ENCODE measurements around the gene SERINC5. TPM values are rescaled to one million over a fixed set of nuclear protein-coding genes. Genes with fewer than 3 reads are reported as not detected.
"Not testable (repeated sequence)": the region's sequence is repeated elsewhere in the genome, so short reads cannot be mapped to it uniquely, and the experiment has no call there.

The SERINC5 gene
- total and polyA plus RNA-seq, 3 experiments from 2014 or later, result 13.7 to 33.3 (median 32.9) TPM

GRCh38 chr5:80270543-80270942, 14.7 kb upstream of the SERINC5 start:
- H3K27ac ChIP-seq (ENCODE audit: low read depth, low read length); H3K36me3 ChIP-seq (ENCODE audit: insufficient read depth, low read length); POLR2A ChIA-PET; H3K4me3 ChIP-seq (ENCODE audit: low read length); H3K27me3 ChIP-seq (ENCODE audit: insufficient read depth, low read length, poor library complexity, severe bottlenecking); H3K36me3 Mint-ChIP-seq; H3K9me3 Mint-ChIP-seq; H3K9me3 ChIP-seq (ENCODE audit: low read length); H3K27me3 Mint-ChIP-seq; DNase-seq: not testable (repeated sequence)
- Mint-ChIP-seq H3K4me1 (peaks cover 22 to 29% (median 28%) of the 10 kb centered on the region in 3 donors), H3K27ac (peak overlapping the region in 7 of 8 donors; percentile 23 to 94 (median 79)), H3K4me3 (peak overlapping the region in 2 of 7 donors; percentile 30 to 62)
- peaks cover 43% of the 10 kb centered on the region for H3K4me1 ChIP-seq (ENCODE audit: insufficient read depth, low read length)
- CTCF ChIA-PET, result interaction anchor here (1.1 kb wide), 1 partner anchor 178 kb away, joined by 5 read pairs; no protein-coding TSS in a partner anchor

DNA sequence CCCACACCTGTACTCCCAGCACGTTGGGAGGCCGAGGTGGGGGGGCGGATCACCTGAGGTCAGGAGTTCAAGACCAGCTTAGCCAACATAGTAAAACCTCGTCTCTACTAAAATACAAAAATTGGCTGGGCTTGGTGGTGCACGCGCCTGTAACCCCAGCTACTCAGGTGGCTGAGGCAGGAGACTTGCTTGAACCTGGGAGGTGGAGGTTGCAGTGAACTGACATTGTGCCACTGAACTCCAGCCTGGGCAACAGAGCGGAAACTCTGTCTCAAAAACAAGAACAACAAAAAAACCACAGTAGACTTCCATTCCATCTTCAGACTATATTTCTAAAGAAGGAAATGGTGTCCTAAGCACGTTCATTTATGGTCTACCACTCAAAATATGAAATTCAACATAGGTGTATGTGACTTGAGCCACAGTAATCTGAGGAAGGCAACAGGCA, 14.2 kb upstream of the SERINC5 start:
- Histone ChIP-seq H3K36me3 (ENCODE audit: insufficient read depth, low read length) (no peaks in the 10 kb centered on the region), H3K27ac (ENCODE audit: low read depth, low read length) (no peak overlapping the region), H3K9me3 (ENCODE audit: low read length) (no peaks in the 10 kb centered on the region), H3K27me3 (ENCODE audit: insufficient read depth, low read length, poor library complexity, severe bottlenecking) (no peaks in the 10 kb centered on the region), H3K4me3 (ENCODE audit: low read length) (no peak overlapping the region), H3K4me1 (ENCODE audit: insufficient read depth, low read length) (peaks cover 39% of the 10 kb centered on the region)
- peak in 2 of 5 donors; percentile 27 to 66 for DNase-seq
- Mint-ChIP-seq H3K27me3 (peaks cover 0 to 1% of the 10 kb centered on the region in 2 donors), H3K36me3 (no peaks in the 10 kb centered on the region), H3K9me3 (no peaks in the 10 kb centered on the region), H3K4me3 (peak overlapping the region in 3 of 7 donors; percentile 25 to 62 (median 30)), H3K4me1 (peaks cover 20 to 25% (median 24%) of the 10 kb centered on the region in 3 donors), H3K27ac (peak overlapping the region; percentile 11 to 94 (median 76))
- POLR2A ChIA-PET, result interaction anchor here (0.5 to 1.1 kb wide), 2 partner anchors 17 to 84 kb away, joined by 3 to 6 read pairs; no protein-coding TSS in a partner anchor
- CTCF ChIA-PET, result interaction anchor here (0.7 to 1.1 kb wide), 3 partner anchors 9 to 178 kb away, joined by 3 to 5 read pairs (median 3); partner anchors contain the start of gene SERINC5

DNA sequence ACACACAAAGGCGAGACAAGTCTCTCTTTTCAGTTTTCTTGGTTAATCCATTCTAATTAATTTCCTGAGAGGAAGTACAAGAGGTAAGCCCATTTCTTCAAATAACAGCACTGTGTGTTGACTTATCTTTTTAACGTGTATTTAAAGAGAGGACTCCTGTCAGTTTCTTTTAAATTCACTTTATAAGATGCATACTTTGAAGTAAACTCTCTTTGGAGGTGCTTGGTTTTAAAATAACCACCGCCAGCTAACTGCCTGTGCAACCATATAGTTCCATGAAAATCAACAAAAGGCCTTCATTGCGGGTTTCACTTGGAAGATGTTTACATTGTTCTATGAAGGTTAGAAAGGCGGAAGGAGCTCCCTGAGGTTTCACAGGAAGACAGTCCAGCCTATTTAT, 13.1 kb upstream of the SERINC5 start:
- H3K27ac ChIP-seq (ENCODE audit: low read depth, low read length), result no peak overlapping the region

DNA sequence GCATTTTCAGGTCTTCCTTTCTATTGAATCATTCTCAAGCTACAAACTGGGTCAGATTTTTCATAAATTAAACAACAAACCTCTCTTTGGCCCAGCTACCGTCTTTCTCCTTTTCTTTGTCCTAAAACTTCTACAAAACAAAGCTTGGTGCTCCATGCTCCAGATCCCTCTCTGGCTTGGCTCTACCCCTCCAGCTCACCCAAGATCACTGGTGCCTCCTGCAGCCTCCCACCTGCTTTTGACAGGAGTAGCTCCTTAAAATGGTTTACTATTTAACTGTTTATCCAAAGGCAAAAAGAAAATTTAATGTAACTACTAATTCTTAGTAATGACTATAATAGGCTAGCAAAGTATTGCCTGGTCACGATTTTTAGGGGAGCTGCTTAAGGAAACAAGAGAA, 10.7 kb upstream of the SERINC5 start:
- Mint-ChIP-seq H3K9me3 (no peaks in the 10 kb centered on the region), H3K4me1 (peaks cover 17 to 26% (median 25%) of the 10 kb centered on the region in 3 donors), H3K36me3 (no peaks in the 10 kb centered on the region), H3K27ac (no peak overlapping the region), H3K4me3 (no peak overlapping the region), H3K27me3 (no peaks in the 10 kb centered on the region)
- Histone ChIP-seq H3K9me3 (ENCODE audit: low read length) (no peaks in the 10 kb centered on the region), H3K4me3 (ENCODE audit: low read length) (no peak overlapping the region), H3K27me3 (ENCODE audit: insufficient read depth, low read length, poor library complexity, severe bottlenecking) (no peaks in the 10 kb centered on the region), H3K4me1 (ENCODE audit: insufficient read depth, low read length) (peaks cover 35% of the 10 kb centered on the region), H3K27ac (ENCODE audit: low read depth, low read length) (no peak overlapping the region), H3K36me3 (ENCODE audit: insufficient read depth, low read length) (no peaks in the 10 kb centered on the region)
- CTCF ChIA-PET, result interaction anchor here (1.3 to 4.3 kb wide), 2 partner anchors 10 to 175 kb away, joined by 5 to 18 read pairs; partner anchors contain the start of gene SERINC5
- POLR2A ChIA-PET, result interaction anchor here (1.2 kb wide), 1 partner anchor 10 kb away, joined by 5 read pairs; the partner anchor contains the start of gene SERINC5
- DNase-seq, result no peak

More for the DNA sequence above, 13.1 kb upstream of the SERINC5 start:
- Mint-ChIP-seq H3K36me3 (no peaks in the 10 kb centered on the region), H3K4me1 (peaks cover 20 to 28% (median 25%) of the 10 kb centered on the region in 3 donors), H3K4me3 (peak overlapping the region in 2 of 7 donors; percentile 24 to 56), H3K9me3 (no peaks in the 10 kb centered on the region), H3K27ac (peak overlapping the region in 7 of 8 donors; percentile 46 to 80 (median 64)), H3K27me3 (peaks cover 0 to 1% of the 10 kb centered on the region in 2 donors)
- H3K27me3 ChIP-seq (ENCODE audit: insufficient read depth, low read length, poor library complexity, severe bottlenecking), result no peaks in the 10 kb centered on the region
- no peaks in the 10 kb centered on the region for H3K36me3 ChIP-seq (ENCODE audit: insufficient read depth, low read length)
- H3K4me3 ChIP-seq (ENCODE audit: low read length), result peak overlapping the region; percentile 7
- ChIA-PET POLR2A (interaction anchor here (1.1 to 1.5 kb wide), 2 partner anchors 13 to 16 kb away, joined by 3 to 4 read pairs; partner anchors contain the start of gene SERINC5), CTCF (interaction anchor here (1.1 to 4.3 kb wide), 2 partner anchors 12 to 177 kb away, joined by 3 to 18 read pairs; partner anchors contain the start of gene SERINC5)
- H3K4me1 ChIP-seq (ENCODE audit: insufficient read depth, low read length), result peaks cover 39% of the 10 kb centered on the region
- no peaks in the 10 kb centered on the region for H3K9me3 ChIP-seq (ENCODE audit: low read length)
- DNase-seq, result peak in 1 of 5 donors; percentile 36

GRCh38 chr5:80260461-80260860, 4.6 kb upstream of the SERINC5 start:
- H3K36me3 ChIP-seq (ENCODE audit: insufficient read depth, low read length), result no peaks in the 10 kb centered on the region
- no peak for DNase-seq
- Mint-ChIP-seq H3K27ac (peak overlapping the region in 1 of 8 donors; percentile 68), H3K9me3 (no peaks in the 10 kb centered on the region), H3K4me3 (no peak overlapping the region), H3K36me3 (peaks cover 0 to 6% (median 0%) of the 10 kb centered on the region in 3 donors), H3K27me3 (peaks cover 0 to 1% of the 10 kb centered on the region in 2 donors), H3K4me1 (peaks cover 13 to 21% (median 17%) of the 10 kb centered on the region in 3 donors)
- H3K4me3 ChIP-seq (ENCODE audit: low read length), result no peak overlapping the region
- peaks cover 14% of the 10 kb centered on the region for H3K4me1 ChIP-seq (ENCODE audit: insufficient read depth, low read length)
- POLR2A ChIA-PET, result no interaction called here
- no peak overlapping the region for H3K27ac ChIP-seq (ENCODE audit: low read depth, low read length)
- CTCF ChIA-PET, result interaction anchor here (1.0 kb wide), 1 partner anchor 177 kb away, joined by 3 read pairs; no protein-coding TSS in a partner anchor
- no peaks in the 10 kb centered on the region for H3K9me3 ChIP-seq (ENCODE audit: low read length)
- no peaks in the 10 kb centered on the region for H3K27me3 ChIP-seq (ENCODE audit: insufficient read depth, low read length, poor library complexity, severe bottlenecking)

DNA sequence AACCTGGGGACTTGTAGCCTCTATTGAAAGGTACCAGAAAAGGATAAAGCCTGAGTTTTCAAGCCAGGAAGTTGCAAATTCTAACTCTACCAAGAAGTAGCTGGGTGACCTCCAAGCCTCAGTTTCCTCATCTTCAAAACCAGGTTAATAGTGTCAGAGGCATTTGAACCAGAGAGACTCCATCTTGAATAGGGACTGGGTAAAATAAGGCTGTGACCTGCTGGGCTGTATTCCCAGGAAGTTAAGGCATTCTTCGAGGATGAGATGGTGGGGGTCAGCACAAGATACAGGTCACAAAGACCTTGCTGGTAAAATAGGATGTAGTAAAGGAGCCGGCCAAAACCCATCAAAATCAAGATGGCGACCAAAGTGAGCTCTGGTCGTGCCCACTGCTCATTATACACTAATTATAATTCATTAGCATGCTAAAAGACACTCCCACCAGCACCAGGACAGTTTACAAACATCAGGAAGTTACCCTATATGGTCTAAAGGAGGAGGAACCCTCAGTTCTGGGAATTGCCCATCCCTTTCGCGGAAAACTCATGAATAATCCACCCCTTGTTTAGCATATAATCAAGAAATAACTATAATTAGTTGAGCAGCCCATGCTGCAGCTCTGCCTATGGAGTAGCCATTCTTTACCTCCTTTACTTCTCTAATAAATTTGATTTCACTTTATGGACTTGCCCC, 3.8 kb upstream of the SERINC5 start:
- Mint-ChIP-seq H3K27ac (peak overlapping the region in 2 of 8 donors; percentile 68 to 81), H3K36me3 (peaks cover 0 to 10% (median 0%) of the 10 kb centered on the region in 3 donors), H3K4me3 (peak overlapping the region in 1 of 7 donors; percentile 73), H3K27me3 (peaks cover 0 to 1% of the 10 kb centered on the region in 2 donors), H3K4me1 (peaks cover 17 to 22% (median 21%) of the 10 kb centered on the region in 3 donors), H3K9me3 (no peaks in the 10 kb centered on the region)
- H3K36me3 ChIP-seq (ENCODE audit: insufficient read depth, low read length), result no peaks in the 10 kb centered on the region
- no peak for DNase-seq
- ChIA-PET POLR2A (no interaction called here), CTCF (interaction anchor here (1.6 kb wide), 1 partner anchor 9 kb away, joined by 3 read pairs; no protein-coding TSS in a partner anchor)
- no peak overlapping the region for H3K27ac ChIP-seq (ENCODE audit: low read depth, low read length)
- H3K9me3 ChIP-seq (ENCODE audit: low read length), result no peaks in the 10 kb centered on the region
- H3K4me3 ChIP-seq (ENCODE audit: low read length), result no peak overlapping the region
- no peaks in the 10 kb centered on the region for H3K27me3 ChIP-seq (ENCODE audit: insufficient read depth, low read length, poor library complexity, severe bottlenecking)
- H3K4me1 ChIP-seq (ENCODE audit: insufficient read depth, low read length), result peaks cover 14% of the 10 kb centered on the region

DNA sequence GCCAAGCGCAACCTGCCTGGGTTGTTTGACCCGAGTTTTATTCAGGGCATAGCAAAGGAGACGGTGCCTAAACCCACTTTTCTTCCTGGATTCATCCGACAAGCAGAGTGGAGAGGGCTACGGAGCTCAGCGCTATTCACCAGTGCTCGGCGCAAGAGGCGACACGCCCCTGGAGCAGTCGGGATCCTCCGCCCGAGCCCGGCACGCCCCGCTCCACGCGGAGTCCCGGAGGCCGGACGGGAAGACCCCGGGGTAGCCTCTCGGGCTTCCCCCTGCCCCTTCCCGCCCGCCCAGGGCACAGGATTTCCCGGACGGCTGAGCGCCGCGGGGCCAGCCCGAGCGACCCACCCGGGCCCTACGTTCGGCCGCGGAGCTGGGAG, 427 bp downstream of the SERINC5 start:
- Mint-ChIP-seq H3K4me1 (peaks cover 51 to 61% (median 61%) of the 10 kb centered on the region in 3 donors), H3K27me3 (peaks cover 0 to 1% of the 10 kb centered on the region in 2 donors), H3K36me3 (peaks cover 0 to 33% (median 6%) of the 10 kb centered on the region in 3 donors), H3K9me3 (peaks cover 0 to 1% (median 0%) of the 10 kb centered on the region in 5 donors), H3K27ac (peak overlapping the region; percentile 84 to 95 (median 90)), H3K4me3 (peak overlapping the region; percentile 85 to 99 (median 94))
- Histone ChIP-seq H3K4me1 (ENCODE audit: insufficient read depth, low read length) (peaks cover 49% of the 10 kb centered on the region), H3K4me3 (ENCODE audit: low read length) (peak overlapping the region; percentile 79), H3K27ac (ENCODE audit: low read depth, low read length) (peak overlapping the region; percentile 58), H3K36me3 (ENCODE audit: insufficient read depth, low read length) (no peaks in the 10 kb centered on the region), H3K27me3 (ENCODE audit: insufficient read depth, low read length, poor library complexity, severe bottlenecking) (no peaks in the 10 kb centered on the region), H3K9me3 (ENCODE audit: low read length) (no peaks in the 10 kb centered on the region)
- CTCF ChIA-PET, result interaction anchor here (0.8 to 4.1 kb wide), 13 partner anchors 10 to 164 kb away, joined by 3 to 20 read pairs (median 5); no protein-coding TSS in a partner anchor
- POLR2A ChIA-PET, result interaction anchor here (0.5 to 4.6 kb wide), 20 partner anchors 8 to 164 kb away, joined by 3 to 31 read pairs (median 5); no protein-coding TSS in a partner anchor
- peak in 2 of 5 donors; percentile 38 to 42 for DNase-seq
